NCI-H2227 (cell line): ENCODE measurements around the gene SUMO2.
"Not testable (repeated sequence)": the region's sequence is repeated elsewhere in the genome, so short reads cannot be mapped to it uniquely, and the experiment has no call there.

Source experiments
- DNase-seq: peaks from one replicate; lab custom pipeline; 2025; ENCODE audit not compliant: unreplicated experiment; lab: John Stamatoyannopoulos, UW

Gene SUMO2

GRCh38 chr17:75182319-75182568, 515 bp downstream of the SUMO2 start:
- DNase-seq: no peak

- DNase-seq: no peak
Observed at GRCh38 chr17:75181608-75182318, 996 bp downstream of the SUMO2 start.

GRCh38 chr17:75181110-75181509, 1.6 kb downstream of the SUMO2 start:
- DNase-seq: no peak

- no peak for DNase-seq
Observed at GRCh38 chr17:75178453-75178852, 4.3 kb downstream of the SUMO2 start.

- no peak for DNase-seq
Observed at GRCh38 chr17:75176625-75177024, 6.1 kb downstream of the SUMO2 start.

GRCh38 chr17:75174996-75175395, 7.8 kb downstream of the SUMO2 start:
- no peak for DNase-seq

- no peak for DNase-seq
Observed at GRCh38 chr17:75173526-75173925, 9.2 kb downstream of the SUMO2 start.

- no peak for DNase-seq
Observed at GRCh38 chr17:75168998-75169397, 13.8 kb downstream of the SUMO2 start.

- DNase-seq: not testable (repeated sequence)
Observed at GRCh38 chr17:75164606-75165005, 18.2 kb downstream of the SUMO2 start.

GRCh38 chr17:75163074-75163473, 19.7 kb downstream of the SUMO2 start:
- DNase-seq: no peak

- no peak for DNase-seq
Observed at GRCh38 chr17:75160211-75160610, 22.5 kb downstream of the SUMO2 start.

GRCh38 chr17:75159196-75160031, 23.3 kb downstream of the SUMO2 start:
- no peak for DNase-seq

GRCh38 chr17:75158480-75158879, 24.3 kb downstream of the SUMO2 start:
- DNase-seq: not testable (repeated sequence)

- no peak for DNase-seq
Observed at GRCh38 chr17:75155191-75155601, 27.6 kb downstream of the SUMO2 start.

GRCh38 chr17:75154195-75155106, 28.3 kb downstream of the SUMO2 start, which contains the start of gene JPT1:
JPT1 (minus strand) TSS chr17:75154512; CDS start chr17:75154397, 115 bp downstream.
- peak; percentile 99 for DNase-seq

GRCh38 chr17:75153780-75154194, 29.0 kb downstream of the SUMO2 start:
- peak; percentile 58 for DNase-seq

GRCh38 chr17:75152922-75153779, 29.6 kb downstream of the SUMO2 start:
- peak; percentile 60 for DNase-seq

- DNase-seq: no peak
Observed at GRCh38 chr17:75152523-75152921, 30.2 kb downstream of the SUMO2 start.

GRCh38 chr17:75151930-75152329, 30.8 kb downstream of the SUMO2 start:
- peak; percentile 57 for DNase-seq

- DNase-seq: no peak
Observed at GRCh38 chr17:75147878-75148546, 34.7 kb downstream of the SUMO2 start.
